K562 (cell line): Measurements from ENCODE around the gene SOCS7. TPM values are rescaled to one million over a fixed set of nuclear protein-coding genes. Genes with fewer than 3 reads are reported as not detected.

Experiments used
- ATAC-seq: fragments of 200-7000 bp; cut with Tn5 transposase; 3 replicates; pipeline ENCODE4 v1.9.1; 2020; ENCODE audit warnings: moderate library complexity
- BruUV-seq: library from RNA; stranded (reverse); fragments of 400-500 nt; replicated peaks from 2 replicates; lab custom pipeline; 2021; lab: Mats Ljungman, UMichigan
- CTCF ChIA-PET: fragments of 300-600 bp; formaldehyde crosslinking; extraction: SDS; loops from one replicate; lab custom pipeline; 2021; ENCODE audit warnings: low intra/inter-chr PET ratio; lab: Yijun Ruan, JAX
- POLR2A ChIA-PET: fragments of 300-600, 350-650 bp; sonication (Branson Sonifier 250); formaldehyde crosslinking; extraction: SDS; loops from one replicate; lab custom pipeline; 2021; ENCODE audit warnings: antibody characterized with exemption, inconsistent platforms; lab: Yijun Ruan, JAX
- DNase-seq, 4 experiments: peaks; one replicate each; pipeline versions ENCODE4 v3.0.0 to v3.0.0-alpha.2; 2011 to 2018; ENCODE audit warnings: low spot score in 3 of 4, mixed read lengths in 3 of 4; ENCODE audit errors: extremely low read depth in 1 of 4
- FAIRE-seq: peaks from 2 replicates; lab custom pipeline; 2011; peaks lifted over from hg19 to GRCh38; lab: Jason Lieb, UNC
- H2AFZ ChIP-seq: 2 replicates; pipeline ENCODE4 v1.6.0; 2011; ENCODE audit warnings: low read depth, low read length, control low read depth, inconsistent platforms
- H3K27ac ChIP-seq: fragments of 200-600 bp; 3 replicates; pipeline ENCODE4 v1.8.0; 2011; ENCODE audit warnings: low read depth, mild to moderate bottlenecking, control low read depth, inconsistent platforms, low read length, moderate library complexity, mixed read lengths; ENCODE audit errors: extremely low read depth
- H3K27me3 ChIP-seq, 2 experiments: fragments of 300-600 bp in 1 of 2; 2 replicates in 1 of 2; 3 replicates in 1 of 2; pipeline versions ENCODE4 v1.6.0 to v1.8.0; 2011; ENCODE audit warnings: inconsistent platforms in 2 of 2, low read length in 2 of 2, mild to moderate bottlenecking in 1 of 2, mixed read lengths in 1 of 2, moderate library complexity in 1 of 2; ENCODE audit not compliant: control insufficient read depth in 2 of 2, insufficient read depth in 2 of 2
- H3K36me3 ChIP-seq: fragments of 300-600 bp; 3 replicates; pipeline ENCODE4 v1.8.0; 2011; ENCODE audit warnings: mild to moderate bottlenecking, low read length, inconsistent platforms; ENCODE audit not compliant: control insufficient read depth, insufficient read depth
- H3K4me1 ChIP-seq, 2 experiments: fragments of 200-600 bp in 1 of 2; replicated peaks in 1 of 2; 2 replicates in 1 of 2; 3 replicates in 1 of 2; pipeline versions ENCODE4 v1.5.1 to v1.8.0; 2011; ENCODE audit warnings: inconsistent platforms in 2 of 2, low read length in 2 of 2, mild to moderate bottlenecking in 1 of 2, mixed read lengths in 1 of 2, moderate library complexity in 1 of 2; ENCODE audit not compliant: control insufficient read depth in 2 of 2, insufficient read depth in 2 of 2
- H3K4me2 ChIP-seq: 2 replicates; pipeline ENCODE4 v1.6.1; 2011; ENCODE audit warnings: low read length, control low read depth, inconsistent platforms, mixed read lengths; ENCODE audit not compliant: insufficient read depth
- H3K4me3 ChIP-seq: fragments of 200-600 bp; sonication (generic), shearing (Covaris generic); 2 replicates; pipeline ENCODE4 v1.5.1; 2016; ENCODE audit warnings: control low read depth, inconsistent platforms
- H3K79me2 ChIP-seq: fragments of 200-600 bp; 3 replicates; pipeline ENCODE4 v1.8.0; 2011; ENCODE audit warnings: low read length, inconsistent platforms; ENCODE audit not compliant: control insufficient read depth, insufficient read depth
- H3K9ac ChIP-seq, 2 experiments: 2 replicates each; pipeline versions ENCODE4 v1.6.0 to v1.6.1; 2011; ENCODE audit warnings: low read depth in 2 of 2, low read length in 2 of 2, control low read depth in 1 of 2, inconsistent platforms in 1 of 2, mild to moderate bottlenecking in 1 of 2, mixed read lengths in 1 of 2; ENCODE audit not compliant: insufficient read depth in 1 of 2
- H3K9me1 ChIP-seq: one replicate; pipeline ENCODE4 v1.6.0; 2011; ENCODE audit warnings: inconsistent platforms, mild to moderate bottlenecking, low read length, moderate library complexity; ENCODE audit not compliant: control insufficient read depth, insufficient read depth
- H3K9me3 ChIP-seq: replicated peaks from 2 replicates; pipeline ENCODE4 v1.5.1; 2011; ENCODE audit warnings: low read depth, low read length, inconsistent platforms; ENCODE audit not compliant: control insufficient read depth, insufficient read depth
- H4K20me1 ChIP-seq: replicated peaks from 2 replicates; pipeline ENCODE4 v1.6.1; 2011; ENCODE audit warnings: low read length, inconsistent platforms, mixed read lengths; ENCODE audit not compliant: control insufficient read depth, insufficient read depth
- CTCF ChIP-seq, 3 experiments: IDR thresholded peaks in 2 of 3; conservative IDR thresholded peaks in 1 of 3; 2 replicates each; pipeline ENCODE4 v1.5.1; 2011 to 2012; ENCODE audit warnings: low read length in 3 of 3, mild to moderate bottlenecking in 3 of 3, control low read depth in 2 of 3, improper control_type of control experiment in 1 of 3, inconsistent platforms in 1 of 3, low read depth in 1 of 3, mixed read lengths in 1 of 3, moderate library complexity in 1 of 3; ENCODE audit not compliant: insufficient read depth in 2 of 3
- CTCFL ChIP-seq: IDR thresholded peaks from 2 replicates; pipeline ENCODE4 v1.6.1; 2011; ENCODE audit warnings: borderline replicate concordance, low read depth, mild to moderate bottlenecking, moderate library complexity, low read length; ENCODE audit not compliant: insufficient read depth, poor library complexity, severe bottlenecking
- FOXA3 ChIP-seq, 2 experiments: fragments of 450-650 bp in 1 of 2; sonication (generic) in 1 of 2; formaldehyde crosslinking; IDR thresholded peaks in 1 of 2; conservative IDR thresholded peaks in 1 of 2; 2 replicates each; pipeline versions ENCODE4 v1.4.0 to v1.8.0; 2020 to 2022; ENCODE audit warnings: mild to moderate bottlenecking in 2 of 2, missing genetic modification reagents in 1 of 2
- REST ChIP-seq, 2 experiments: fragments of 450-650 bp; formaldehyde crosslinking in 1 of 2; IDR thresholded peaks; 2 replicates each; pipeline versions ENCODE4 v1.4.0 to v1.6.1; 2014 to 2020; ENCODE audit warnings: mild to moderate bottlenecking in 2 of 2, borderline replicate concordance in 1 of 2, low read depth in 1 of 2
- TCF15 ChIP-seq: fragments of 250-450 bp; sonication (Bioruptor Pico); IDR thresholded peaks from 2 replicates; pipeline ENCODE4 v1.8.0; 2022; ENCODE audit warnings: moderate library complexity, mild to moderate bottlenecking, inconsistent platforms
- ZNF785 ChIP-seq: fragments of 250-450 bp; sonication (Bioruptor Pico); IDR thresholded peaks from 2 replicates; pipeline ENCODE4 v1.4.0; 2020; ENCODE audit warnings: mild to moderate bottlenecking
- WGBS: fragments of 100-300 bp; shearing (Covaris generic); methylation state at CpG from one replicate; pipeline ENCODE4 v1.1.6; 2016; ENCODE audit warnings: low coverage, mixed read lengths; ENCODE audit not compliant: insufficient coverage; ENCODE audit errors: missing lambda C conversion rate; 5-methylcytosine and 5-hydroxymethylcytosine counted together
- in situ Hi-C: fragments of 300-500 bp; cut with MboI; formaldehyde crosslinking; loops from 4 replicates; pipeline ENCODE4 v1.15.0; 2018; ENCODE audit warnings: inconsistent platforms, mixed read lengths
- intact Hi-C: fragments of 100-400 bp; cut with micrococcal nuclease; formaldehyde crosslinking; loops from 2 replicates; pipeline ENCODE4 v1.14.2; 2022
- polyA plus RNA-seq, 8 experiments: library from polyadenylated mRNA; depleted of rRNA in 4 of 8; stranded (reverse) in 5 of 8; unstranded in 3 of 8; fragments of >200 nt; fragmentation: Nextera tagmentation in 2 of 8; fragmentation: Illumina TruSeq in 1 of 8; extraction: Ambion mirVana in 2 of 8; extraction: Trizol in 1 of 8; gene quantifications; 2 replicates each; pipeline versions ENCODE4 v1.2.1 to v1.2.3, GENCODE V29; 2011 to 2014; ENCODE audit warnings: inconsistent platforms in 1 of 8, missing spikeins in 1 of 8
- total RNA-seq, 7 experiments: library from RNA; depleted of rRNA in 6 of 7; stranded (reverse); fragments of >200 nt in 6 of 7; fragmentation: Illumina TruSeq in 2 of 7; extraction: Trizol in 2 of 7; gene quantifications; 2 replicates each; pipeline versions ENCODE4 v1.2.1 to v1.2.3, GENCODE V29; 2011 to 2021; ENCODE audit warnings: low replicate concordance in 1 of 7

SOCS7 gene
- total and polyA plus RNA-seq, 9 of the 15 experiments (the other 6 are each of a cell fraction or from before 2014, with no cell fraction given): 0.94 to 14.5 (median 8.2) TPM

- FAIRE-seq (no peak), ATAC-seq (peak; percentile 77), DNase-seq (no peak)
- in situ Hi-C loops (no loop called here), intact Hi-C loops (no loop called here)
- no TSS peak for BruUV-seq
- 0 out of 2 replicates have a peak, but pooled peaks cover 3% of the 10 kb centered on the region for H4K20me1 ChIP-seq
- WGBS: 68% methylated on average over 4 of the region's 5 CpGs
- no peaks in the 10 kb centered on the region for H3K79me2 ChIP-seq
- H3K4me2 ChIP-seq: no peak overlapping the region
- no peaks in the 10 kb centered on the region for H3K9me3 ChIP-seq
- TF ChIP-seq CTCF (IDR thresholded peaks at IDR 0.05 in 2 of 3, conservative IDR thresholded peaks at IDR 0.05 in 1 of 3; ENCODE audit: insufficient read depth in 2 of 3, low read depth in 1 of 3, low read length in 3 of 3) (peak; percentile 26 to 36 (median 26); a peak in 3 of 6 replicates), FOXA3 (CRISPR knock-in tag; conservative IDR thresholded peaks at IDR 0.05 in 1 of 2, IDR thresholded peaks at IDR 0.05 in 1 of 2) (no peak), TCF15 (CRISPR knock-in tag) (no peak), ZNF785 (CRISPR knock-in tag) (no peak), REST (IDR thresholded peaks at IDR 0.05; ENCODE audit: borderline replicate concordance) (0 out of 2 replicates have a peak, but pooled peaks have one; percentile 12), REST (CRISPR knock-in tag; IDR thresholded peaks at IDR 0.05; ENCODE audit: low read depth) (no peak), CTCFL (peak; percentile 36)
- H3K4me1 ChIP-seq: no peaks in the 10 kb centered on the region; a peak in 2 of 5 replicates
- POLR2A ChIA-PET: no interaction called here
- CTCF ChIA-PET: no interaction called here
- H3K27me3 ChIP-seq: no peaks in the 10 kb centered on the region
- no peak overlapping the region for H2AFZ ChIP-seq
- no peak overlapping the region for H3K9ac ChIP-seq
- H3K27ac ChIP-seq: no peak overlapping the region
- H3K36me3 ChIP-seq: peaks cover 23% of the 10 kb centered on the region; the same call in 2 of the 3 replicates
- peaks cover 5% of the 10 kb centered on the region for H3K9me1 ChIP-seq
- H3K4me3 ChIP-seq: no peak overlapping the region
Observed at GRCh38 chr17:38402897-38403296, 51.3 kb downstream of the SOCS7 start.
